Fibroblast of lung (primary cell): ENCODE results near the gene MCRS1. TPM values are rescaled to one million over a fixed set of nuclear protein-coding genes. Genes with fewer than 3 reads are reported as not detected.

ENCODE experiments used
- DNase-seq, 2 donors: peaks; one replicate each; pipeline versions ENCODE4 v3.0.0 to v3.0.0-alpha.2; 2010; ENCODE audit warnings: low read depth in 2 of 2
- H2AFZ ChIP-seq: 2 replicates; pipeline ENCODE4 v1.5.1; 2012; ENCODE audit warnings: low read length, control low read depth, inconsistent platforms
- H3K27ac ChIP-seq: 2 replicates; pipeline ENCODE4 v1.5.1; 2011; ENCODE audit warnings: low read length, control low read depth; ENCODE audit not compliant: insufficient read depth
- H3K27me3 ChIP-seq: 2 replicates; pipeline ENCODE4 v1.5.1; 2011; ENCODE audit warnings: mild to moderate bottlenecking, low read length; ENCODE audit not compliant: control insufficient read depth, insufficient read depth
- H3K36me3 ChIP-seq: 2 replicates; pipeline ENCODE4 v1.5.1; 2011; ENCODE audit warnings: low read length; ENCODE audit not compliant: control insufficient read depth, insufficient read depth
- H3K4me1 ChIP-seq: 2 replicates; pipeline ENCODE4 v1.5.1; 2011; ENCODE audit warnings: low read length; ENCODE audit not compliant: control insufficient read depth, insufficient read depth; ENCODE audit errors: extremely low read depth
- H3K4me2 ChIP-seq: 2 replicates; pipeline ENCODE4 v1.5.1; 2011; ENCODE audit warnings: low read length, control low read depth; ENCODE audit not compliant: insufficient read depth; ENCODE audit errors: extremely low read depth
- H3K4me3 ChIP-seq, 4 experiments: fragments of 200-600 bp in 1 of 4; sonication (generic) in 1 of 4; replicated peaks in 1 of 4; 2 replicates each; pipeline ENCODE4 v1.5.1; 2011 to 2016; ENCODE audit warnings: low read length in 4 of 4, low read depth in 3 of 4, mild to moderate bottlenecking in 3 of 4, control low read depth in 2 of 4, inconsistent platforms in 1 of 4, mixed read lengths in 1 of 4; ENCODE audit not compliant: insufficient read depth in 1 of 4; ENCODE audit errors: control extremely low read depth in 1 of 4
- H3K79me2 ChIP-seq: 2 replicates; pipeline ENCODE4 v1.5.1; 2012; ENCODE audit warnings: mild to moderate bottlenecking, low read length, inconsistent platforms; ENCODE audit not compliant: control insufficient read depth, insufficient read depth
- H3K9ac ChIP-seq: 2 replicates; pipeline ENCODE4 v1.5.1; 2011; ENCODE audit warnings: mild to moderate bottlenecking, low read length, control low read depth; ENCODE audit not compliant: insufficient read depth
- H3K9me3 ChIP-seq: 2 replicates; pipeline ENCODE4 v1.5.1; 2012; ENCODE audit warnings: low read depth, low read length; ENCODE audit not compliant: control insufficient read depth, insufficient read depth
- H4K20me1 ChIP-seq: 2 replicates; pipeline ENCODE4 v1.5.1; 2011; ENCODE audit warnings: low read length; ENCODE audit not compliant: control insufficient read depth, insufficient read depth; ENCODE audit errors: extremely low read depth
- CTCF ChIP-seq, 2 donors: IDR thresholded peaks in 1 of 2; conservative IDR thresholded peaks in 1 of 2; 1 replicate in 1 of 2; 2 replicates in 1 of 2; pipeline ENCODE4 v1.5.1; 2011 to 2012; ENCODE audit warnings: low read length in 2 of 2, control low read depth in 1 of 2, inconsistent platforms in 1 of 2, low read depth in 1 of 2, mild to moderate bottlenecking in 1 of 2
- EZH2 ChIP-seq: IDR thresholded peaks from 2 replicates; pipeline ENCODE4 v1.5.1; 2012; ENCODE audit warnings: low read length, control low read depth, mild to moderate bottlenecking; ENCODE audit errors: missing control alignments
- polyA plus RNA-seq, 2 donors: library from polyadenylated mRNA; depleted of rRNA in 1 of 2; stranded (reverse) in 1 of 2; unstranded in 1 of 2; fragments of >200 nt; gene quantifications; 2 replicates each; pipeline ENCODE4 v1.2.1, GENCODE V29; 2011 to 2012; ENCODE audit warnings: missing spikeins in 1 of 2
- total RNA-seq: library from RNA; depleted of rRNA; stranded (reverse); fragments of >200 nt; gene quantifications from 2 replicates; pipeline ENCODE4 v1.2.1, GENCODE V29; 2014

Gene MCRS1
- total and polyA plus RNA-seq, 2 donors (not counting 1 experiment from before 2014, with no cell fraction given), result 51.1 to 52.2 TPM

- Histone ChIP-seq H3K9ac (no peak overlapping the region), H3K4me1 (no peaks in the 10 kb centered on the region), H3K79me2 (no peaks in the 10 kb centered on the region), H3K36me3 (peaks cover 15% of the 10 kb centered on the region), H2AFZ (no peak overlapping the region), H3K4me2 (no peak overlapping the region), H4K20me1 (no peaks in the 10 kb centered on the region), H3K27ac (no peak overlapping the region), H3K27me3 (peaks cover 9% of the 10 kb centered on the region), H3K4me3 (no peak overlapping the region), H3K9me3 (no peaks in the 10 kb centered on the region)
- no peak for TF ChIP-seq CTCF (conservative IDR thresholded peaks at IDR 0.05 in 1 of 2, IDR thresholded peaks at IDR 0.05 in 1 of 2; ENCODE audit: low read depth in 1 of 2, low read length in 2 of 2)
- no peak for TF ChIP-seq EZH2
- DNase-seq, result no peak
These were observed 11.4 kb downstream of the MCRS1 start for GRCh38 chr12:49556391-49557186.

- TF ChIP-seq EZH2 (no peak), CTCF (conservative IDR thresholded peaks at IDR 0.05 in 1 of 2, IDR thresholded peaks at IDR 0.05 in 1 of 2; ENCODE audit: low read depth in 1 of 2, low read length in 2 of 2) (no peak)
- Histone ChIP-seq H3K36me3 (peaks cover 15% of the 10 kb centered on the region), H3K4me1 (no peaks in the 10 kb centered on the region), H3K9ac (no peak overlapping the region), H3K27me3 (peaks cover 11% of the 10 kb centered on the region), H2AFZ (no peak overlapping the region), H3K9me3 (no peaks in the 10 kb centered on the region), H3K4me2 (no peak overlapping the region), H3K27ac (no peak overlapping the region), H4K20me1 (no peaks in the 10 kb centered on the region), H3K4me3 (no peak overlapping the region), H3K79me2 (no peaks in the 10 kb centered on the region)
- no peak for DNase-seq
These were observed 12.1 kb downstream of the MCRS1 start for GRCh38 chr12:49555631-49556390.

GRCh38 chr12:49554266-49554665 lies 13.7 kb downstream of the MCRS1 start:
- Histone ChIP-seq H2AFZ (no peak overlapping the region), H3K4me2 (no peak overlapping the region)

More at GRCh38 chr12:49554266-49554665, 13.7 kb downstream of the MCRS1 start:
- DNase-seq, result no peak
- Histone ChIP-seq H4K20me1 (no peaks in the 10 kb centered on the region), H3K36me3 (peaks cover 9% of the 10 kb centered on the region), H3K27ac (no peak overlapping the region), H3K4me1 (no peaks in the 10 kb centered on the region), H3K4me3 (no peak overlapping the region), H3K9ac (no peak overlapping the region), H3K9me3 (no peaks in the 10 kb centered on the region), H3K79me2 (no peaks in the 10 kb centered on the region), H3K27me3 (peaks cover 11% of the 10 kb centered on the region)
- no peak for TF ChIP-seq CTCF (conservative IDR thresholded peaks at IDR 0.05 in 1 of 2, IDR thresholded peaks at IDR 0.05 in 1 of 2; ENCODE audit: low read depth in 1 of 2, low read length in 2 of 2)
- no peak for TF ChIP-seq EZH2
